Adrenal gland (tissue), 12 donors: ENCODE results near the gene GATA2. TPM values are rescaled to one million over a fixed set of nuclear protein-coding genes. Genes with fewer than 3 reads are reported as not detected.

ENCODE experiments used
- DNase-seq, 7 donors: peaks; one replicate each; pipeline ENCODE4 v3.0.0-alpha.2; 2019 to 2020
- H3K27ac ChIP-seq, 5 donors: fragments of 200-600 bp; sonication (generic) in 4 of 5; 1 replicate in 3 of 5; 2 replicates in 2 of 5; pipeline versions ENCODE4 v1.5.1 to v1.8.0; 2016 to 2020; ENCODE audit warnings: mild to moderate bottlenecking in 1 of 5
- H3K27me3 ChIP-seq: fragments of 200-600 bp; 2 replicates; pipeline ENCODE4 v1.8.0; 2021
- H3K36me3 ChIP-seq, 2 donors: fragments of 200-600 bp; replicated peaks in 1 of 2; 1 replicate in 1 of 2; 2 replicates in 1 of 2; pipeline versions ENCODE4 v1.5.1 to v1.8.0; 2018 to 2022
- H3K4me1 ChIP-seq, 2 donors: fragments of 200-600 bp; replicated peaks in 1 of 2; 1 replicate in 1 of 2; 2 replicates in 1 of 2; pipeline versions ENCODE4 v1.5.1 to v1.8.0; 2018 to 2021
- H3K4me3 ChIP-seq, 4 donors: fragments of 200-600 bp; sonication (generic) in 3 of 4; one replicate each; pipeline ENCODE4 v1.5.1; 2016 to 2018
- H3K9me3 ChIP-seq, 3 donors: fragments of 200-600 bp; sonication (generic) in 1 of 3; replicated peaks in 1 of 3; 1 replicate in 2 of 3; 2 replicates in 1 of 3; pipeline versions ENCODE4 v1.5.1 to v1.8.0; 2016 to 2021
- CTCF ChIP-seq, 6 experiments: fragments of 450-650 bp in 4 of 6; fragments of 200-600 bp in 2 of 6; sonication (generic) in 1 of 6; IDR thresholded peaks; 1 replicate in 5 of 6; 2 replicates in 1 of 6; pipeline versions ENCODE4 v1.5.1 to v1.8.0; 2016 to 2021; ENCODE audit warnings: antibody characterized with exemption in 6 of 6, mild to moderate bottlenecking in 2 of 6, moderate library complexity in 1 of 6
- POLR2A ChIP-seq, 2 donors: fragments of 450-650 bp; IDR thresholded peaks; one replicate each; pipeline ENCODE4 v1.6.1; 2017; ENCODE audit warnings: antibody characterized with exemption in 2 of 2, mild to moderate bottlenecking in 2 of 2, moderate library complexity in 1 of 2
- whole genome bisulfite sequencing, 4 donors: extraction: QIAGEN DNeasy Blood & Tissue Kit in 2 of 4; methylation state at CpG; one replicate each; pipeline versions ENCODE4 v1.1.5 to v1.1.7; 2013 to 2017; 5-methylcytosine and 5-hydroxymethylcytosine counted together
- intact Hi-C, 2 donors: fragments of 100-400 bp; cut with DNase I; formaldehyde crosslinking; loops; one replicate each; pipeline versions ENCODE4 v1.14.1 to v1.15.0; 2022 to 2023
- polyA plus RNA-seq, 3 donors: library from polyadenylated mRNA; stranded (reverse); fragments of 200-250 nt in 2 of 3; fragments of 350-450 nt in 1 of 3; fragmentation: Illumina TruSeq in 1 of 3; extraction: RNeasy Lipid Tissue Mini Kit (QIAGEN cat#74804) in 1 of 3; gene quantifications; one replicate each; pipeline ENCODE4 v1.2.3, GENCODE V29; 2013 to 2014
- total RNA-seq, 9 donors: library from RNA; depleted of rRNA in 4 of 9; stranded (reverse); fragments of >200 nt in 4 of 9; fragments of 120-200 nt in 1 of 9; fragmentation: NEBNext Ultra II Directional in 1 of 9; extraction: Animal tissue kit (Norgen Biotek cat#: 25700) in 1 of 9; gene quantifications; one replicate each; pipeline versions ENCODE4 v1.1.0 to v1.2.4, GENCODE V29; 2013 to 2023
- donor health status: healthy with polysubstance abuse.
- donor health status: Bipolar disorder and iron deficiency.
- donor health status: DM: yes; HTN: yes; CAD: no.
- donor health status: DM: no; HTN: no; CAD: no.
- donor health status: DM: no; HTN: no; CAD: no.
- donor health status: DM: yes; HTN: yes; CAD: no.

The GATA2 gene
- total and polyA plus RNA-seq, 12 donors = 3.4 to 37.5 (median 7.4) TPM

DNA sequence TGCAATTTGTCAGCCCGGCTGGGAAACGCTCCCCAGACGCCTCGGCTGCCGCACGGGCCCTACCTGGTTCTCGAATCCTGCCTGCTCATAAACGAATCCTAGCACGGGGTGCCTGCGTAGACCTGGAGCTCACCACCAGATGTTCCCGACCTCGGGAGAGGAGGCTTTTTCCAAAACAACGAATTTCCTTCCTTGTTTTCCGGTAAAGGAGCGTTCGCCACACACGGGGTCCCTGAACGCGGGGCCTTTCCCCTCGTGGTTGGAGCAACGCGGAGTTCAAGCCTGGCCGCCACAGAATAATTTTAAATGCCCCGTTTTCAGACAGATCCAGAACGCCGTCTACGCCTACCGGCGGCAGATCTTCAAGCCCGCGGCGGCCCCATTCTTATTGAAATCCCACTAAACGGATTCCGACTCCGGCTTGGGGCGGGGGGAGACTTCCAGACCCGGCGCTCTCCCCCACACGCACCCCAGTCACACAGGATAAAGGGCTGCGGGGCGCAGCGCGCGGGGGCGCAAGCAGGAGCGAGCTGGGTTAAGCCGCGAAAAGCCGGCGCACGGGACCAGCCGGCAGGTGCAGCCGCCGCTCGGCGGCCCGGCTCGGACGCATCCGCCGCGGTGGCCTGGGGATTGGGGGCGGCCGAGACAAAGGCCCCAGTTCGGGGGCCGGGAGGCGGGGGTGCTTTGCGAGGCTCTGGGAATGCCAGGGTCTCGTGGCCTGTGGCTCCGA is 895 bp downstream of the GATA2 start:
- Histone ChIP-seq H3K27ac (peak overlapping the region in 1 of 5 donors; percentile 83), H3K36me3 (no peaks in the 10 kb centered on the region), H3K27me3 (peaks cover 80% of the 10 kb centered on the region), H3K9me3 (no peaks in the 10 kb centered on the region), H3K4me1 (peaks cover 27 to 39% of the 10 kb centered on the region in 2 donors), H3K4me3 (peak overlapping the region in 1 of 4 donors; percentile 9)
- no peak for TF ChIP-seq CTCF (IDR thresholded peaks at IDR 0.05)
- TF ChIP-seq POLR2A (IDR thresholded peaks at IDR 0.05) = no peak
- intact Hi-C loops = loop anchor here (10.0 kb wide), 1 partner anchor 113 kb away; no protein-coding TSS in a partner anchor
- peak in 2 of 7 donors; percentile 5 to 52 for DNase-seq
- WGBS, 4 donors = 12 to 19% (median 13%) methylated on average over 36 to 70 of the region's 70 CpGs

- no peak overlapping the region for H3K4me3 ChIP-seq
- H3K27ac ChIP-seq = peak overlapping the region in 1 of 5 donors; percentile 83
- peaks cover 32 to 39% of the 10 kb centered on the region in 2 donors for H3K4me1 ChIP-seq
- peak in 3 of 7 donors; percentile 14 to 52 (median 22) for DNase-seq
- WGBS, 4 donors = 9 to 23% (median 10%) methylated on average over 13 to 19 of the region's 19 CpGs
- TF ChIP-seq POLR2A (IDR thresholded peaks at IDR 0.05) = no peak
- TF ChIP-seq CTCF (IDR thresholded peaks at IDR 0.05) = no peak
- no peaks in the 10 kb centered on the region for H3K9me3 ChIP-seq
- intact Hi-C loops = loop anchor here (10.0 kb wide), 1 partner anchor 113 kb away; no protein-coding TSS in a partner anchor
- no peaks in the 10 kb centered on the region for H3K36me3 ChIP-seq
- peaks cover 80% of the 10 kb centered on the region for H3K27me3 ChIP-seq
Measured at GRCh38 chr3:128491691-128491940, 1.4 kb downstream of the GATA2 start.

- H3K36me3 ChIP-seq = no peaks in the 10 kb centered on the region
- H3K27ac ChIP-seq = peak overlapping the region in 1 of 5 donors; percentile 83
- intact Hi-C loops = loop anchor here (10.0 kb wide), 1 partner anchor 114 kb away; no protein-coding TSS in a partner anchor
- no peaks in the 10 kb centered on the region for H3K9me3 ChIP-seq
- no peak for TF ChIP-seq POLR2A (IDR thresholded peaks at IDR 0.05)
- TF ChIP-seq CTCF (IDR thresholded peaks at IDR 0.05) = no peak
- 16 to 29% (median 22%) methylated on average over 12 to 23 of the region's 23 CpGs for WGBS, 4 donors
- peak overlapping the region in 1 of 4 donors; percentile 56 for H3K4me3 ChIP-seq
- DNase-seq = peak in 3 of 7 donors; percentile 6 to 53 (median 18)
- H3K4me1 ChIP-seq = peaks cover 34 to 41% of the 10 kb centered on the region in 2 donors
- H3K27me3 ChIP-seq = peaks cover 78% of the 10 kb centered on the region
Measured at GRCh38 chr3:128490915-128491690, 1.9 kb downstream of the GATA2 start.

GRCh38 chr3:128490650-128490914 is 2.4 kb downstream of the GATA2 start:
- peak in 1 of 7 donors; percentile 10 for DNase-seq
- TF ChIP-seq CTCF (IDR thresholded peaks at IDR 0.05) (no peak), POLR2A (IDR thresholded peaks at IDR 0.05) (no peak)
- Histone ChIP-seq H3K27ac (peak overlapping the region in 2 of 5 donors; percentile 80 to 83), H3K4me1 (peaks cover 34 to 41% of the 10 kb centered on the region in 2 donors), H3K27me3 (peaks cover 82% of the 10 kb centered on the region), H3K4me3 (peak overlapping the region in 1 of 4 donors; percentile 56), H3K9me3 (no peaks in the 10 kb centered on the region), H3K36me3 (no peaks in the 10 kb centered on the region)
- intact Hi-C loops = loop anchor here (10.0 kb wide), 1 partner anchor 114 kb away; no protein-coding TSS in a partner anchor
- WGBS, 4 donors = 17 to 25% (median 20%) methylated on average over 9 to 10 of the region's 10 CpGs
